Renal cortex interstitium (tissue), 11 donors: ENCODE results near the gene CPSF4L. TPM values are rescaled to one million over a fixed set of nuclear protein-coding genes. Genes with fewer than 3 reads are reported as not detected.

Experiments
- DNase-seq, 11 donors: peaks; one replicate each; pipeline ENCODE4 v3.0.0-alpha.2; 2013; ENCODE audit warnings: low read depth in 9 of 11, low spot score in 4 of 11; ENCODE audit errors: extremely low read depth in 1 of 11
- polyA plus RNA-seq, 3 donors: library from polyadenylated mRNA; unstranded; fragments of 120-200 nt; gene quantifications; one replicate each; pipeline ENCODE4 v1.2.1, GENCODE V29; 2013; ENCODE audit not compliant: insufficient read length in 3 of 3

Gene CPSF4L
- polyA plus RNA-seq, 3 donors: 0.17 TPM; not detected in 2

DNA sequence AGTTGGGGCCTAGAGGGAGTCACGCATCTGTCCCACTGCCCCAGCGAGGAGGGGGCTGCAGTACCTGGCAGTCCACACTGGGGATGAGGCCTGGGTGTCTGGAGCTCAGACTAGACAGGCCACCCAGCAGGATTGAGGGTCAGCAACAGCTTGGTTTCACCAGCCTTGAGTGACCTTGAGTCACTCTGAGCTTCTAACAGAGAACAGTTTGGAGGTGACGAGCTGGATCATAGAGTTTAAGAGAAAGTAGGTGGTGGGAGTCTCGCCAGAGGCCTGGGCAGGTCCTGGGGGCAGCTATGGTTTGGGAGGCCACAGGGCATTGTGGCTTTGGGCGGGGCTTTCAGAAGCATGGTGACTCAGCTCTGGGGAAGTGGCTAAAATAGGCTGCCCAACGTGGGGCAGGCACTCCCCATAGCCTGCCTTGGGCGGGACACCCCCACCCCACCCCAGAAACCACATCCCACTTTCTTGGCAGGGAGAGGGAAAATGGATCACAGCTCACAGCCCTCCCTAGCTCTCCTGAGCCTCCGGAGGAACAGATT is 29.7 kb upstream of the CPSF4L start:
- DNase-seq: no peak

GRCh38 chr17:73290399-73291259 is 28.9 kb upstream of the CPSF4L start:
- DNase-seq: no peak

DNA sequence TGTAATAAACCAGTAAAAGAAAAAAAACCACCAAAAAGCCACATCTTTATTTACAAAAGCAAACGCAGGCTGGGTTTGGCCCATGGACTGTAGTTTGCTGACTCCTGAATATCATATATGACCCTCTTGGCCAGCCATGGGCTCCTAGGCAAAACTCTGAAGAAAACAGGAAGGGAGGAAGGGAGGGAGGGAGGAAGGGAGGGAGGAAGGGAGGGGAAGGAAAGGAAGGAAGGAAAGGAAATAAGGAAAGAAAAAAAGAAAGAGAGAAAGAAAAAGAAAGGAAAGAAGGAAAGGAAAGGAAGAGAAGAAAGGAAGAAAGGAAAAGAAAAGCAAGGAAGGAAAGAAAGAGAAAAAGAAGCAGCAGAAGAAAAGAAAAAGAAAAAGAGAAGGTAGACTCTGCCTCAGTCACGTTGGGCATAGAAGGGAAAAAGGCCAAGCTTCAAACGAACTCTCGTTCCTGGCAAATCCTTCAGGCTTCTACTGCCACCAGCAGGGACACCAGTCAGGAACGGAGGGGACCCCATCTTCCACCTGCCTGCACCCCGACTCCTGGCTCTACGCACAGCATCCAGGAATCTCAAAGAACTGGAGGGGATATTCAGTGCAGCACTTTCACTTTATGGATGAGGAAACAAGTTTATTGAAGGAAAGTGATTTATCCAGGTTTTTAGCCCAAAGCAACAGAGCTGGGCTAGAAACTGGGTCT is 28.0 kb upstream of the CPSF4L start:
- no peak for DNase-seq

DNA sequence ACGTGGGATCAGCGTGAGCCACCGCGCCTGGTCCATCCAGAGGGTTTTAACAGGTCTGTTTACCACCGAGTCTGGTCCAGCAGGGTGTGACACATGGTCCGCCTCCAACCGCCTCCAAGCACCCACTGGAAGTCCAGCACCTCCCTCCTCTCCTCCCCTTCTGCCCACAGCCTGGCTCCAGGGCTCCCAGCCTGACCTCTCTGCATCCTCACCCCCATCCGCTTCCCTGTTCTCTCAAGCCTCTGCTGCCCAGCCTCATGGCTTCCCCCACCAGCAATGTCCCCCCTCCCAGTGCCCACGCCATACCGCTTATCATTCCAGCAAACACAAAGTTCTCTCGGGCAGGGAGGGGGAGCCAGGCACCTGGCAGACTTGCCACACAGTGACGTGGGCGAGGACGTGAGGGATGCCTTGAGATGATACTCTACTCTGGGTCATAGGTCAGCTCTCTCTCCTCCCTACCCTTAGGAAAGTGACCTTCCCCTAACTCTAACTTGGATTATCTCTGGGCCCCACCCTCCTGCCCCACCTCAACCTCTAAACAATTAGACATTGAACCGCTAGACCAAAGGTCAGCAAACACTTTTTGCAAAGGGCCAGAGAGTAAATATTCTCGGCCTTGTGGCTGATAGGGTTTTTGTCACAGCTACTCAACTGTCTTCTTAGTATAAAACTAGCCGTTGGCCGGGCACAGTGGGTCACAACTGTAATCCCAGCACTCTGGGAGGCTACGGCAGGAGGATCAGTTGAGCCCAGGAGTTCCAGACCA is 27.0 kb upstream of the CPSF4L start:
- no peak for DNase-seq

DNA sequence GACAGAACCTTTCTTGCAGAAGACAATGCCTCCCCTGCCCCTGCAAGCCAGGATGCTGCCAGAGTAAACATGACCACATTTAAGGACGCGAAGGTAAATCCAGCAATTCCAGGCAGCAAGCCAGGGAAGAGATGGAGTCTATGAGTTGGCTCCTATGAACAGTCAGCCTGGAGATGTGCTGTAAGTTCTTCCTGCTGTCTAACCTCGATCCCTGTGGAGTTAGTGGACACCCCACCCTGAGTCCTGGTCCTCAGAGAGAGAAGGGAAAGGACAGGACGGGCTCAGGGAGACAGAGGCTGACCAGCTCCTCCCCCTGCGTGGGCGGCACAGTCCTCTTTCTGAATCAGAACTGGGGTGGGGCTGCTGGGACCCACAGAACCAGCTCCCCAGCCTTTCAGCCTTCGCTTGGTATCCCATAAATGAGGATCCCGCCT is 25.2 kb upstream of the CPSF4L start:
- no peak for DNase-seq

GRCh38 chr17:73285916-73286862 is 24.5 kb upstream of the CPSF4L start:
- no peak for DNase-seq

DNA sequence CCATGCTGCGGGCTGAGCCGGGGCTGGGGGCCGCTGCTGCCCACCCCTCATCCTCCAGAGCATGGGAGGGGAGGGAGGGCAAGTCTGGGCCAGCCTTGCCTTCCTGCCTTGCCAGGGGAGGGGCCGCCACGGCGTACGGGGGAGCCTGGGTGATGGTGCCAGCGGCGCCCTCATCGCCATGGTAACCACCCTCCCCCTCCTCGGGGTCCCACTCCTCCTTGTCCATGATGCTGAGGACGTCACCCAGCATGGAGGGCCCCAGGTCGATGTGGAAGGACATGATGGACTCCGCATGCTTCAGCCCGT is 23.9 kb upstream of the CPSF4L start:
- DNase-seq: no peak

DNA sequence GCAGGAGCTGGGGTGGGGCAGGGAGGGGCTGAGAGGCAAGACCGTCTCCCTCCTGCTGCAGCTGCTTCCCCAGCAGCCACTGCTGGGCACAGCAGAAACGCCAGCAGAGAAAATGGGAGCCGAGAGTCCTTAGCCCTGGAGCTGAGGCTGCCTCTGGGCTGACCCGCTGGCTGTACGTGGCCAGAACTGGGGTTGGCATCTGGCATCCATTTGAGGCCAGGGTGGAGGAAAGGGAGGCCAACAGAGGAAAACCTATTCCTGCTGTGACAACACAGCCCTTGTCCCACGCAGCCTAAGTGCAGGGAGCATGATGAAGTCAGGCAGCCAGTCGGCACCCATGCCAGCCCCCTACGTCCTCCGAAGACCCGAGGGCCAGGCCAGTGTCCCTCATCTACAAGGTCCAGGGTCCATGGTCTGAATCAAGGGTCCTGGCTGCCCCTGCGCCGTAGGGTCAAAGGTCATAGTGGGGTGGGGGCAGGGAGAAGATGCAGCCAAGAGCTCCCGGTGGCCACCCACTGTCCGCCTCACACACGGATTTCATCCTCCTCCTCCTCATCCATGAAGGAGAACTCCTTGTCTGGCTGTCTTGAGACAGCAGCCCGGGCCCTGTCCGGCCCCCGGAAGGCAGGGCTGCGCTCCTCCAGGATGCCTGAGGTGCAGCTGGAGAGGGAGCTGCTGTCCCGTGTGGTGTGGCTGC is 23.4 kb upstream of the CPSF4L start:
- no peak for DNase-seq

- DNase-seq: no peak
Observed at GRCh38 chr17:73284354-73284753, 22.7 kb upstream of the CPSF4L start.

GRCh38 chr17:73283841-73284282 is 22.2 kb upstream of the CPSF4L start:
- peak in 4 of 11 donors; percentile 56 to 74 (median 66) for DNase-seq

GRCh38 chr17:73283250-73283649 is 21.6 kb upstream of the CPSF4L start:
- no peak for DNase-seq

DNA sequence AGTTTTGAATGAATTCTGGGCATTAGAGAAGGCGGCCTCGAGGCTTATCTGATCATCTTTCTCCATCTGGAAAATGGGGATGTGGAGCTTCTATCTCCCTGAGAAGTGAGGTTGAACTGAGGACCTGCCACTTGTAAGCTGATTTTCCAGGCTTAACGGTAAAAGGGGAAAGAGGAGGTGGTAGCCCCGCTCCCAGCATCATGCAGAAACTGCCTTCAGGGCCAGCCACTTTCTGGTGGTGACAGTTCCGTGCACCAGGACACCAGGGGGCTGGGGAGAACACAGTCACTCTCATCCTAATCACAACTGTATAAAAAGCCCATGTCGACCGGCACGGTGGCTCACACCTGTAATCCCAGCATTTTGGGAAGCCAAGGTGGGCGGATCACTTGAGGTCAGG is 20.9 kb upstream of the CPSF4L start:
- DNase-seq: no peak

- DNase-seq: no peak
Observed at GRCh38 chr17:73281928-73282327, 20.2 kb upstream of the CPSF4L start.

DNA sequence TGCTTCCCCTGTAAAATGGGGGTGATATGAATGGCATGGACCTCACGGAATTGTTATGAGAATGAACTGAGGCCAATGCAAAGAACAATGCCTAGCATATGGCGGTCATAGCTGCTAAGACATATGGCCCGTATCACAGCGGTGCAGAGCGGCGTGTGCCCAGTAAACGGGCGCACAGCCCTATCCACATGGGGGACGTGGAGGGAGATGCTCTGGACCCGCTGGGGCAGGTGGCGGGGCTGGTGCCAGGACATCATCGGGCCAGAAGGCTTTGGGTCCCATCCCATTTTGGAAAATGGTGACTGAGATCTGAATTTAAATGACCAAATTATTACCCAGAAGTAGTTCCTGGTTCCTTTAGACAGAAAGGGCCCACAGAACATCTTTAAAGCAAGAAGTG is 18.5 kb upstream of the CPSF4L start:
- DNase-seq: no peak

GRCh38 chr17:73279704-73280103 is 18.0 kb upstream of the CPSF4L start:
- DNase-seq: no peak

- DNase-seq: no peak
Observed at GRCh38 chr17:73278465-73279453, 17.1 kb upstream of the CPSF4L start.

GRCh38 chr17:73278049-73278464 is 16.4 kb upstream of the CPSF4L start:
- no peak for DNase-seq
